ENCODE results near the gene LYPD5.
A peak's percentile ranks its signal among the peaks of the same experiment; 100 is the strongest.
"Not testable (repeated sequence)": the region's sequence is repeated elsewhere in the genome, so short reads cannot be mapped to it uniquely, and the experiment has no call there.

The LYPD5 gene

DNA sequence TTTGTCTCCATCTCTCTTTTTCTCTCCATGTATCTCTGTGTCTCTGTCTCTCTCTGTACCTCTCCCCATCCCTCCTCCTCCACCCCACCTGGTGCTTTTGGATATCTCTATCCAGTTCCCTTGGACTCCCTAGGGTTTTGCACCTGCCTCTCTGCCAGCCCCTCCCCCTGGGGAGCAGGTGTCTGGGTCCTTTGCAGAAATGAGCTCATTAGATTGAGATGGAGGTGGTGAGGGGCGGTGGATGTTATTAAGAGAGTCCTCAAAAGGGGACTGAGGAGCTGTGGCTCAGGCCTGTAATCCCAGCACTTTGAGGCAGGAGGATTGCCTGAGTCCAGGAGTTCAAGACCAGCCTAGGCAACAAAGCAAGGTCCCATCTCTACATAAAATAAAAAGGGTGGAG is 23.6 kb downstream of the LYPD5 start:
- DNase-seq (ENCODE audit: low read depth), result no peak
- TF ChIP-seq, protein P1, sequence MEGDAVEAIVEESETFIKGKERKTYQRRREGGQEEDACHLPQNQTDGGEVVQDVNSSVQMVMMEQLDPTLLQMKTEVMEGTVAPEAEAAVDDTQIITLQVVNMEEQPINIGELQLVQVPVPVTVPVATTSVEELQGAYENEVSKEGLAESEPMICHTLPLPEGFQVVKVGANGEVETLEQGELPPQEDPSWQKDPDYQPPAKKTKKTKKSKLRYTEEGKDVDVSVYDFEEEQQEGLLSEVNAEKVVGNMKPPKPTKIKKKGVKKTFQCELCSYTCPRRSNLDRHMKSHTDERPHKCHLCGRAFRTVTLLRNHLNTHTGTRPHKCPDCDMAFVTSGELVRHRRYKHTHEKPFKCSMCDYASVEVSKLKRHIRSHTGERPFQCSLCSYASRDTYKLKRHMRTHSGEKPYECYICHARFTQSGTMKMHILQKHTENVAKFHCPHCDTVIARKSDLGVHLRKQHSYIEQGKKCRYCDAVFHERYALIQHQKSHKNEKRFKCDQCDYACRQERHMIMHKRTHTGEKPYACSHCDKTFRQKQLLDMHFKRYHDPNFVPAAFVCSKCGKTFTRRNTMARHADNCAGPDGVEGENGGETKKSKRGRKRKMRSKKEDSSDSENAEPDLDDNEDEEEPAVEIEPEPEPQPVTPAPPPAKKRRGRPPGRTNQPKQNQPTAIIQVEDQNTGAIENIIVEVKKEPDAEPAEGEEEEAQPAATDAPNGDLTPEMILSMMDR (IDR thresholded peaks at IDR 0.05; ENCODE audit: insufficient read depth, low read depth, low read length, missing control alignments), result no peak
- peak overlapping the region; percentile 53 for H3K4me3 ChIP-seq (ENCODE audit: low read depth, low read length)

DNA sequence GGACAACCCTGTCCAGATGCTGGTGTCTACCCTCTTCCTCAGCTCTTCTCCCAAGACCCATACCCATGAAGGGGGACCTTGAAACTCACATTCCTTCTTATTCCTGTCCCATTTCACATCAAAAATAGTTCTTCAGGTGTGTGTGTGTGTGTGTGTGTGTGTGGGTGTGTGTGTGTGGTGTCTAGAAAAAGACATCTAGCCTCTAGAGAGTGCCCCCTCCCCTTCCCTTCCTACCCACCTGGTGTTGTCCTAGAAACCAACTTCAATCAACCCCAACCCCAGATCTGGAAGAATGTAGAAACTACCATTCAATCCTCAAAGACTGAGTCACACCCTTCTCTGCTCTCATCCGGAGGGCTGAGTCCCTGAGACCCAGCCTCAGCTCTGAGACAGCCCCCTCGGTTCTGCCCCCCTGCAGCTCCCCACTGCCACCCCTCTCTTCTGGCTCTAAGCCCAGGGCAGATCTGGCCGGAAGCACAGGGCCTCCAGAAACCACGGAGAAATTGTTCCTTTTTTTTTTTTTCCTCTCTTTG is 25.0 kb downstream of the LYPD5 start:
- peak; percentile 74 for DNase-seq (ENCODE audit: low read depth)
- TF ChIP-seq, protein P1 (IDR thresholded peaks at IDR 0.05; ENCODE audit: insufficient read depth, low read depth, low read length, missing control alignments), result no peak
- H3K4me3 ChIP-seq (ENCODE audit: low read depth, low read length), result peak overlapping the region; percentile 47

- TF ChIP-seq, protein P1 (IDR thresholded peaks at IDR 0.05; ENCODE audit: insufficient read depth, low read depth, low read length, missing control alignments), result no peak
- no peak overlapping the region for H3K4me3 ChIP-seq (ENCODE audit: low read depth, low read length)
- DNase-seq (ENCODE audit: low read depth), result peak; percentile 51
These were observed 26.0 kb downstream of the LYPD5 start for GRCh38 chr19:43776286-43776685.

DNA sequence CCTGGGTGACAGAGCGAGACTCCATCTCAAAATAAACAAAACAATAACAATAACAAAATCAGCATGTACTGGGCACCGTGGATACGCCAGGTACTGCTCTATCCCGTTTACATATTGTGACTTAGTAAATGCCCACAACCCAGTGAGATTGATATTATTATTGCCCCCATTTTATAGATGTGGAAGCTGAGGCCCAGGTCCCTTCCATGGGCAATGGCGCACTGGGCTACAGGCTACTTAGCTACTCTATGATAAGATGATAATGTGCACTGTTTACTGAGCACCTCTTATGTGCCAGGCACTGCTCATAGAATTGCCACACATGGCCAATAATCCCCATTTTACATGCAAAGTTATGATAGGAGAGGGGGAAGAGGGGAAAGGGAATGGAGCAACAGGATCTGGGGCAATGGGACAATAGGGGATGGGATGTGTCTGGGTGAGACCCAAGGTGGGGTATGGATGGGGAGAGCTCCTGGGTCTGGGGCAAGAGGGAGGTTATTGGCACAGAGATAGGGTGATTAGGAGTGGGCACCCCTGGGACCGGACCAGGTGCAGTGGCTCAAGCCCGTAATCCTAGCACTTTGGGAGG is 26.9 kb downstream of the LYPD5 start:
- H3K4me3 ChIP-seq (ENCODE audit: low read depth, low read length), result no peak overlapping the region
- no peak for DNase-seq (ENCODE audit: low read depth)
- TF ChIP-seq, protein P1 (IDR thresholded peaks at IDR 0.05; ENCODE audit: insufficient read depth, low read depth, low read length, missing control alignments), result no peak

GRCh38 chr19:43774940-43775258 is 27.3 kb downstream of the LYPD5 start:
- not testable (repeated sequence) for H3K4me3 ChIP-seq (ENCODE audit: low read depth, low read length); DNase-seq (ENCODE audit: low read depth)

DNA sequence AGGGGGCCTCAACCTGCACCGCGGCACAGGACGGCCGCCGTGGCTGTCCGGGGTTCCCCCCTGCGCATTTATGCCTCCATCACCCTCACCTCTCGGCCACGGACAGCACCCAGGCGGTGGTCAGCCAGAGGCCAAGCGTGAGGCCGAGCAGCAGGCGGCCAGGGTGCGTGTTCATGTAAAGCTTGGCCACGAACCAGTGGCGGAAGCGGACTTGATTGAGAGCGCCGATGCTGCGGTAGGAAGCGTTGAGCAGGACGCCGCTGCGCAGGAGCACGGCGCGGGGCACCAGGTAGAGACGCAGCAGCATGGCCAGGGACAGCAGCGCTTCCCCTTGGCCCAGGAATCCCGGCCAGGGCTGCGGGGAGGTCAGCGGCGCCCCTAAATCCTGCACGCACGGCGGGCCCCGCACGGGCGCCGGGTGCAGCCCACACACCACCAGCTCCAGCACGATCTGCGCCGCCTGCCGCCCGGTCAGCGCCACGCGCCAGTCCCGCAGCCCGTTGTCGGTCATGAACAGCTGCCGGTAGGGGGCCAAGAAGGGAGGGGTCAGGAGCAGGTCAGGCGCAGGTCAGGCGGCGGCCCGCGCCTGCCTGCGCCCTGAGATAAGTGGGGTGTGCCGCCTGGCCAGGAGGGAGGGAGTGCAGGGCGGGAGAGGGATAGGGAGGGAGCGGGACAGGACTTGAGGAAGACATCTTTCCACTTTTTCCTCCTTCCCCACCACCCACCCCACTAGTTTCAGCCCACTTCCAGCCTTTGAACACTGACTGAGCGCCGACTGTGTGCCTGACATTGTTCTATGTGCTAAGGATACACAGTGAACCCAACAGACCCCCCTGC is 27.9 kb downstream of the LYPD5 start:
- no peak for DNase-seq (ENCODE audit: low read depth)
- no peak overlapping the region for H3K4me3 ChIP-seq (ENCODE audit: low read depth, low read length)
- TF ChIP-seq, protein P1 (IDR thresholded peaks at IDR 0.05; ENCODE audit: insufficient read depth, low read depth, low read length, missing control alignments), result no peak

- no peak for DNase-seq (ENCODE audit: low read depth)
- TF ChIP-seq, protein P1 (IDR thresholded peaks at IDR 0.05; ENCODE audit: insufficient read depth, low read depth, low read length, missing control alignments), result no peak
- H3K4me3 ChIP-seq (ENCODE audit: low read depth, low read length), result no peak overlapping the region
These were observed 28.5 kb downstream of the LYPD5 start for GRCh38 chr19:43773725-43774102.
